RPMI7951 (cell line): Measurements from ENCODE around the gene IL9. TPM values are rescaled to one million over a fixed set of nuclear protein-coding genes. Genes with fewer than 3 reads are reported as not detected.
"Not testable (repeated sequence)": the region's sequence is repeated elsewhere in the genome, so short reads cannot be mapped to it uniquely, and the experiment has no call there.

Experiments used
- DNase-seq: peaks from one replicate; pipeline ENCODE4 v3.0.0-alpha.2; 2012; ENCODE audit warnings: low read depth
- total RNA-seq: library from RNA; depleted of rRNA; stranded (reverse); fragments of >200 nt; shearing (Covaris generic); gene quantifications from 2 replicates; pipeline ENCODE4 v1.2.3, GENCODE V29; 2014

Gene IL9
- total RNA-seq, 1 experiment from 2014 or later: not detected

DNA sequence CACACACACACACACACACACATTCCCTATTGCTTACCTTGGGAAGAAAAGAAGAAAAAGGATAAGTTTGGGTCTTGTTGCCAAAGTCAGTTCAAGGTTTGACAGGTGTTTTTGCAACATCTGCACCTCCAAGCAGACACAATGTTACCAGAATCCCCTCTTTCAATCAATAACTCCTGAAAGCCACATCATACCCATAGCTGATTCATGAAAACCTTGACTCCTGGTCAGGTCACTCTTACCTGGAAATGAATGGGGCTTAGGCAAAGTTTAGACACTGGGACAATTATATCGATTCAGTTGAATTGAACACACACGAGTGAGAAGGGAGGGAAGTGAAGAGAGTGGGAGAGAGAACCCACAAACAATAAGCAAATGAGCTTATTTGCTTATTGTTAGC lies 27.0 kb downstream of the IL9 start:
- no peak for DNase-seq

DNA sequence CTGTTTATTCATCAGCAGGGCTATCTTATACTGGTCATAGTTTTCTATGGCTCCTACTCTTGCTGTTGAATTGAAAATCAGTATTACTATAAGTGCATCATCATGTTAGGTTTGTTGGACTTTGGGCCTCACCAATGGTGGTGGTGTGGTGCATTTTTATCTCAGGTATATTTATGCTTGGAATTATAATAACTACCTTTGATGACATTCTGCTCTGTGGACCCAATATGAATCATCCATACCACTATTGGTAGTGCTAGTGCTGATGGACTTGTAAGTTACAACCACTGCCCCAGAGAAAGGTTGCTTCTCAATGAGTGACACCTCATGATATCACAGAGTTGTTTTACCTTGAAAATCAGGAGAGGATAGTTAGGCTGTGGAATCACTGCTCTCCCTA lies 28.0 kb downstream of the IL9 start:
- DNase-seq: no peak

DNA sequence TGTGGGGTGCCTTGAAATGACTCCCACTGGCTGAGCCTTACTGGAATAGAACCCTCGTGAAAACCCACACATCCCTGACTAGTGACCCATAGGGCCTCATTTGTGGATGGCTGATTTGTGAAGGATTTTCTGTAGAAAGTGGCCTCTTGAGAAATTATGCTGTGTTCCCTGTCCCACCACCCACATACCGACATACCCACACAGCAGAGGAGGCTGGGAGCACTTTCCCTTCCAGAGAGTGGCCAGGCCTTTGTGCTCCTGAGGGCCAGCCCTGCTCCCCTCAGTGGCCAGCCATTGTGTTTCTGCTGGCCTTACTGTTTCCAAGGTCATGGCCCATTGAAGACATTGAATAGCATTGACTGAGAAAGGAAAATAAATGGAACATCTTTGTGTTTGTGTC lies 29.6 kb downstream of the IL9 start:
- no peak for DNase-seq

DNA sequence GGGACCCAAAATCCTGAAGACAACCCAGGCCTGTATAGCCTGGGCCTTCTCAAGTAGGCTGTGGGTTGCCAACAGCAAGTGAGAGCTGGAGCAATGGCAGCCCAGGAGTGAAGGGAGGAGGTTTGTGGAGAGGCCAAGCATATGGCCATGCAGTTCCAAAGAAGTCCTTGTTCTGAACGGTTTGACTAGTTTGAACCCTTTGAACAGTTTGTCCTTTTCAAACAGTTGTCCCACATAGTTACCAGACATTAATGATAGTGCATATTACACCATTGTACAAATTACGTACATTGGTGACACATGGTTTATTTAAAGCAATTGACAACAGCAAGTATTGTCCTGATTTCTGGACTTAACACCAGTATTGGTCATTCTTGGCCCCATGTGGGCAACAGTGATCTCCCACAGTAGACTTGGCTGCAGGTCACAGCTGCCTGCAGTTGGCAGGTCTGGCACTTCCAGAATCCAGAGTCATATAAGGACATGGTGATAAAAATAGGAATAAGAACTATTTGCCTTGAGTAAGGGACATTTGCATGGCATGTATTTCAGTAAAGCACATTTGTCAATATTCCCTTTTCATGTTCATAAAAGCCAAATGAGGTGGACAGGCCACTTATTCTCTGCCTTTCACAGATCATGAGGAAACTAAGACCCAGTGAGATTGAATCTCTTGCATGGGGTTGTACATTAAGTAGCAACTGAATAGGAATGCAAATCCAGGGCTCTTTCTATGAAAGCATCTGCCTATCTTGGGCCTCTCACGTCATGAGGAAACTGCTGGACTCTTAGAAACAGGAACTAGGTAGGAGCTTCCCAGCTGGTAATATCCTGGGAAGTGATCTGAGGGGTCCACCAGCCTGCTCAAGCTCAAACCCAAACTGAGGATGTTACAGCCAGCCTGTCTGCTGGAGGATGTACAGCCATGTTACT lies 30.9 kb downstream of the IL9 start:
- no peak for DNase-seq

DNA sequence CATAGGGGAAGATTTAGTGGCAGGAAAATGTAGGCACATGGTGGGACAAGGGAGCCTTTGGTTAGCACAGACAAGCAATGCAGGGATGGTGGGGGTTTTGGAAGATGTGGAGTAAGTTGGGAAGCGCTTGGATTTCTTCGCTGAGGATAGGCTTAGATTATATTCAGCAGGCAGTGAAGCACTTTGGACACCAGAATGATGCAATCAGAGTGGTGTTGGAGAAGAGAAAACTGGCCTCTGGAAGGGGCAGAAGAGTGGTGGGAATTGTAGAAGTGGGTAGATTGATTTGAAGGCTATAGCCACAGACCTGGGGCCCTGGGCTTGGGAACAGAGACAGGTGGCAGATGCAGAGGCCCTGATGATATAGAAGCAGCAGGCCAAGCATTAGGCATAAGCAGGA lies 32.9 kb downstream of the IL9 start:
- no peak for DNase-seq

DNA sequence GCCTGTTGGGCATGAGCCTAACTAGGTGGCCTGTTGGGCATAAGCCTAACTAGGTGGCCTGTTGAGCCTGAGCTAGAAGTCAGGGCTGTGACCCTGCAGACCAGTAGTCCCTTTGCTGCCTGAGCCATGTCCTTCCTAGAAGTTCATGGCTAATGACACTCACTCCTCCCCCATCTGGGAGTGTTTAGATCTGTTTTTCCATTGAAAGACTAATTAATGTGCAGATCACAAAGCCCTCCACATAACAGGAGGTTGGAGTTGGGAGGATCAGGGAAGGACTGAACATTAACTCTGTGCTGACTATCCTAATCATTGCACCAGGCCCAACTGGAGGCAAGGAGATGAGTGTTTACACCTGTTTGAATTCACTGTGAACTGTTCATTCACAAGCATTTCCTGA lies 33.6 kb downstream of the IL9 start:
- DNase-seq: no peak

DNA sequence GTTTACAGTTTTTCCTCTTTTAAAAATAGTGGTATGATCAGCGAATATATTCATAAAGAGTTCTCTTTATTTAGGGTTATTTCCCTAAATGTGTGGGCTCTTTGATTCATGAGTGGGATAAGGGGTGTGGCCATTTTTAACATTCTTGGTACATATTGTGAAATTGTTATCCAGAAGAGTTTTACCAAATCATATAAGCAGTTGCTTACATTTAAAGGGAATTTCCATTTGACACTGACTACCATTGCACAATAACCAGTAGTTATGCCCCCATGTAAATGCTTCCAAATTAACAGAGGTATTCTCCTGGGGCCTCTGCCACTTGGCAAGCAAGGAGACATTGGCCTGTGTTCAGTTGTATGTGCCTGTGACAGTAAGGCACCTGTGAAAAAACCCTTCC lies 34.0 kb downstream of the IL9 start:
- DNase-seq: no peak

DNA sequence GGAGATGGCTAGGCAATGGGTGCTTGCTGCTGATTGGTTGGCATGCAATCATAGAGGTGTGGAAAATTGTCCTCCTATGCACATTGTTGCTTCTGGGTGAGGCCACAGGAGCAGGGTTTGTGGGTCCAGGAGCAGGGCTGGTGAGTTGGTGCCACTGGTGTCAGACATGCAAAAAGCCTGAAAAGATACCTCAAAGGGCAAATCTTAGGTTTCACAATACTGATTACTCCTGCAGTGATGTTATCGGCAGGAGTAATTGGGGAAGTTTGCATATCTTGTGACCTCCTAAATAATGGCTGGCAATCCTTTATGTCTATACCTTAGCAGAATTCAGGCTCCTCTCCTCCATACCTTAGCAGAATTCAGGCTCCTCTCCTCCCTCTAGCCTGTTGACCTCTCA lies 36.0 kb downstream of the IL9 start:
- DNase-seq: no peak

DNA sequence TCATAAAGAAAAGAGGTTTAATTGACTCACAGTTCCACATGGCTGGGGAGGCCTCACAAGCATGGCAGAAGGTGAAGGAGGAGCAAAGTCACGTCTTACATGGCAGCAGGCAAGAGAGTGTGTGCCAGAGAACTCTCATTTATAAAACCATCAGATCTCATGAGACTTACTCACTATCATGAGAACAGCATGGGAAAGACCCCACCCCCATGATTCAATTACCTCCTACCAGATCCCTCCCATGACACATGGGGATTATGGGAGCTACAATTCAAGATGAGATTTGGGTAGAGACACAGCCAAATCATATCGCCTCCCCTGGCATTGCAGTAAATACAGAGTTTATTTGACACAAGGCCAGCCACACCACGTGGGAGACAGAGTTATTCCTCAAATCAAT lies 36.5 kb downstream of the IL9 start:
- not testable (repeated sequence) for DNase-seq

DNA sequence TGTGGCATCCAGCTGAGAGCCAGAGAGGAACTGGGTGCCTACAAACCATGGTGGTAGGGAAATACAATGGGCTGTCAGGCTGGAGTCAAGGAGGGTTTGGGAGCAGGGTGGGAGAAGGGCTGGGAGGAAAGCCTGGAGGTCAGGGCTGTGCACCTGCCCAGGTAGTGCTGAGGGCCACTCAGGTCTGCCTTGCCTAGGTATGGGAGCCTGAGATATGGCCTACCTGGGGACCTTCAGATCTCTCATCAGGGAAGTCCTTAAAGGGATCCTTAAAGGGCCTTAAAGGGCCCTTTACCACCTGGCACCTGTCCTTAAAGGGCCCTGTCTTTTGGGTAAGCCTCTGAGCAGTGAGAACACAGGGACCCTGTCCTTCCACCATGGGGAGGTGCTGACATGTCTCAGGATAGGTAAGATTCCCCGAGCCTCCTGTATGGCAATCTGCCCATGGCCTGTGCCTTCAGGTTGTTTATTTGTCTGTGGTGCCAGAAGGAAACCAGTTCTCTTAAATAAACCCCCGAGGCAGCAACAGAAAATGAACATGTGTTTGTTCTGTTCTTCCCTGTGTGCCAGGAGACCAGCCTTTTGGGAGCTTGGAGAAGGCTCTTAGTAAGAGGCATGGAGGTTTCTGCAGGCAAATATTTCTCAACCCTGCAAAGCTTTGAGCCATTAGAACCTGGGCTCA lies 37.9 kb downstream of the IL9 start:
- DNase-seq: no peak

DNA sequence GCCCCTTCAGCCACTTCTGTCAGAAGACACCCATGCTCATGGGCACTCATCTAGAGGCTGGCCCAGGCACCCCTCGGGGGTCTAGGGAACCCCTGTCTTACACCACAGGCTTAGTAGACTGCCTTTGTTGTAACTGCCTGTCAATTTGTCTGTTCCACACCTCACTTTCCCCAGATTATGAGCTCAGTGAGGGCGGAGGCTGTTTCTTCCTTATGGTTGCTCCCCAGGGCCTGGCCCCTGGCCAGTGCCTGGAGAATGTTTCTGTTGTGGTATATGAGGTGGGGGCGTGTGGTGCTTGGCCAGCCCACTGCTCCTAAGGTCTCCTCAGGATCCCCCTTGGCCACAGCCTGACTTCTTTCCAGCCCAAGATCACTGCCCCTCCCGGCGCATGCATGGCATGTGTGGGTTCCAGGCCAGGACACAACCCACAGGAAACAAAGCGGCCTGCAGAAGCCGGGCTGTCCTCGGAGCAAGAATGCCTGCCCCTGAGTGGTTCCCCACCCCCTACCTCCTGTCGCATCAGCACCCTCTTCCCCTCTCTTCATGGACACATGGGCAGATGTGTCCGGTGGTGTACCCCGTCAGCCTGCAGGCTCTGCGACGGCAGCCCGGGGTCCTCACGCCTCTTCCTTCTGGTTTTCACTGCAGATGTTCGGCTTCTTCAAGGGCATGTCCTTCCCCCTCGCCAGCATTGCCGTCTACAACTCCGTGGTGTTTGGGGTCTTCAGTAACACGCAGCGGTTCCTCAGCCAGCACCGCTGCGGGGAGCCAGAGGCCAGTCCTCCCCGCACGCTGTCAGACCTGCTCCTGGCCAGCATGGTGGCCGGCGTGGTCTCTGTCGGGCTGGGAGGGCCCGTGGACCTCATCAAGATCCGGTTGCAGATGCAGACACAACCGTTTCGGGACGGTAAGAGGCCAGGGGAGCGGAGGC lies 43.5 kb downstream of the IL9 start:
- DNase-seq: no peak

DNA sequence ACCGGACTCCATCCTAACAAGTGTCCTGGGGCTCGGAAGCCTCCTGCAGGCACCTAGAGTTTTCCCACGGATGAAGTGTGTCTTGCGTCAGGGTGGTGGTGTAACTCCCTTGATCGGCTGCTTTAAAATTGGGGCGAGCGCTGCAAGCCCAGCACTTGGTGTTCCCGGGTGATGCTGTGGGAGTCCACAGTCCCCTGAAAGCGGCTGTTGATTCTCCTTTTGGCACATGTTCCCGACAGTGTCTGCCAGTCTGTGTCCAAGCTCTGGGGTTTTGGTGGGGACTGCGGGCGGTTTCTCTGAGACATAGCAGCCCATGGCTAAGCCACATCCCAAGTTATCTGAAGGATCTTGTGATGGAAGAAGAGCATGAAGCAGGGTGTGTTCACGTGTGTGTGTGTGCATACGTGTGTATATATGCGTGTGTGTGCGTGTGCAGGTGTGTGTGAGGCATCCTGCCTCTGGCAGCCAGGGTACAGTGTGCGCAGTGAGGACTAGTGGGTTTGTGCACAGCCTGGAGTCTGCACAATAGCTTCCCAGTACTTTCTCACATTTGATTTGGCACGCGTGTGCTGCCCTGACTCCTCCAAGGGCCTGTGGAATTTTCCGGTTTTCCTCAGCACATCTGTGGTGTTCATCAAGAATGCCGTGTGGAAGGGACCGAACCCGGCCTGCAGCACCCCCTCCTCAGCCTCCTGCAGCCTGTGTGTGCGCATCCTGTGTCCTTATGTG lies 44.3 kb downstream of the IL9 start:
- no peak for DNase-seq

DNA sequence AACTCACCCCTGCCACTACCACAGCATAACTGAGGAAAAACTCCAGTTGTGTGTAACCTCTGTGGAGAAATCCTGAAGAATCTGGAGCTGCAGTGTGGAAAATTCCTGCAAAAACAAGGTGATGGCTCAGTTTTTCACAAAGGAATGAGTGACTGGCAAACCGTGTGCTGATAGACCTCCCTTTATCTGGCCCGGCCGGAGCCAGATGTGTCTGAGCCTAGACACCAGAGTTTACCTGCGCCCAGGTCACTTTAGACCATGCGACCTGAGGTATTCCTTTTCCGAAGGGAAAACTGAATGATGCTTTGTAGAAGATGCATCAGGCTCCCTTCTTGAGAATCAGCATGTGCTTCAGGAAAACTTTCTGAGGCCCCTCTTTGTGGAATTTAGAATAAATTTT lies 45.0 kb downstream of the IL9 start:
- DNase-seq: no peak

DNA sequence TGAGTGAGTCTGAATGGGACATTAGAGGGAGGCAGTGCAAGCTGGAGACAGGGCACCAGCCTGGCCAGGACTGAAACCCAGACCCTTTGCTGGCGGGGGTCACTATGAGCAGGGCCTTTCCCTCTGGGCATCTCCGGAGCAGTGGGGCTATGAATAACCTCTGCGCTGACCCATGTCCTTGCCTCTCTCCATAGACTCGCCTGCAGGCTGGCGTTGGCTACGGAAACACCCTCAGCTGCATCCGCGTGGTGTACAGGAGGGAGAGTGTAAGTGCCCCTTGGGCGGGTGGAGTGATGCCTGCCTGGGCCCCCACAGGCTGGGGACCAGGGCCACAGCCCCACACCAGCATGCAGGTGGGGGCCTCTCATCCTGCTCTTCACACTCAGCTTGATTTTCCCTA lies 45.4 kb downstream of the IL9 start:
- DNase-seq: no peak

DNA sequence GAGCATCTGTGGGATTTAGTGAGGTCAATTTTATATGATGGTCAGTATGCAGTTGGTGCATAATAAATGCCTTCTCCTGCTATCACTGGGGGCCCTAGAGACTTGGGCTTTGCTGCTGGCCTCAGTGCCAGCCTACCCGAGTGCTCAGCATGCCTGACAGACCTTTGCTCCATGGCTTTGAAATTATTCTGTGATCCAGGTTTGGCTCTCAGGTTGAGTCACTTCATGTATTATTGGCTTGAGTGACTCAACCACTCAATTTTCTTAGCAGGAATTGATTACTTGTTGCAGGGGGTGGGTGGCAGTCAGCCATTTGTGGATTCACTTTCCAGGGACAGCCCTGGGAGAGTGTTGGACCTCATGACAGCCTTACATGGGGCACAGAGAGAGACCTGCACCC lies 47.7 kb downstream of the IL9 start:
- DNase-seq: no peak

DNA sequence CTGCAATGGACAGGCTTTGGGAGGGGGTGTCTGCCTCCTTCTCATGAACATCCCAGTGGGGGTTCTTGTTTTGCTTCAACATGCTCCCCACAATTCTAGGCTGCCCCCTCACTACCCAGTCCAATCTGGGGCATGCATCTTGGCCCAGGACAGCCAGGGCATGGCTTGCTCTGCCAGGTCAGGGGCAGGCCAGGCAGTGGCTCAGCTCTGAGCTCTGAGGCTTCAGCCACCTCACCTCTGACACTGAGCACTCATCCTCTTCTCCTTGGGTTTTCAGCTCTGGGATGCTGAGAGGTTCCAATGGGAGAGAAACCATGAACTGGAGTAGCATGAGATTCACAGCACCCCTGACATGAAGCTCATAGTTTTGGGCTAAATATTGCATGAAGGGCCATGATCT lies 49.3 kb downstream of the IL9 start:
- no peak for DNase-seq

DNA sequence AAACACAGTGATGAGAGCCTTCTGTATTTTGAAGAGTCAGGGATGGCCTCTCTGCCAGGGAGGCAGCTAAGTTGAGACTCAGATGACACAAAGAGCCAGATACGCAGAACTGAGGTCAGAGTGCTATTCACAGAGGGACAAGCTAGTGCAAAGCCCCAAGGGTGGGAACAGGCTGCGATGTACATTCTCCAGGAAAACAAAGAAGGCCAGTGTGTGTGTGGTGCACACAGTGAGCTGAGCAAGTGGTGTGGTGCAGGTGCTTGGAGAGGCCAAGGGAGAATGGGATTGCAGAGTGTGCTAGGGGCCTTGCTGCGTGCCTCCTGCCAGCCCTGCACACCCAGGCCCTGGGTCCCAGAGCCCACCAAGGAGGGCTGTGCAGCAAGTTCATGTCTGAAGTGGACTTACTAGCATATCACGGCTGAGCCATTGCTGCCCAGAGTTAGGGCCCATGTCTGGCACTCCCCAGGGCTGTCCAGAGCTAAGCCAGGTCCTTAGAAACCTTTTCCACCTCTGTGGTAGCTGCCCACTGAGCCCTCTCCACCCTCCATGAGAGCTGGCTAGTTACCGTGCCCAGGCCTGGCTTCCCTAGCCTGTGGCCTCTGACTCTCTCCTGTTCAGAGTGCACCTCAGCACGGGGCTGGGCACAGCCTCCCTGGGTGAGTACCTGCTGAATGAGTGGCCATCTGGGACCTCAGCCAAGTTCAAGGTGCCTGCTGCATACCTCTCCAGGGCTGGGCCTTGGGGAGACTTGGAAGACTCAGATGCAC lies 51.9 kb downstream of the IL9 start:
- DNase-seq: no peak

DNA sequence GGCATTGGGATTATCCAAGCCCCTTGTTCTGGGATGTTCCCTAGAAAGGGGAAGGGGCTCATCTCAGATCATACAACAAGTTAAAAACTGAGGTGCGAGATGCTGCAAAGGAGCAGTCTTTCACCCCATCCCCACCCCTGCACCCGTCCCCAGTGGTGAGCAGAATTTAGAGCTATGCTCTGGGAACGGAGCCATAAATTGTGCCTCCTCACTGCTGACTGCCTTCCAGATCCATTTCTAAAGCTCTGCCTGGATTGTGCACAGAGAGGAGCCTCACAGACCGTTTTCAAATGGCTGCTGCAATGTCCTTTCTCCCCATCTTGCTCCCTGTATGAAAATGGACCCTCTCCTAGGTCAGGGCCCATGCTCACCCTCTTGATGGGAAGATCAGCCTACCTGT lies 52.9 kb downstream of the IL9 start:
- no peak for DNase-seq
